SK-MEL-5 (cell line): ENCODE data around the gene PLCXD3. TPM values are rescaled to one million over a fixed set of nuclear protein-coding genes. Genes with fewer than 3 reads are reported as not detected.

ENCODE experiments used
- DNase-seq: peaks from one replicate; pipeline ENCODE4 v3.0.0-alpha.2; 2016; ENCODE audit warnings: low read depth, low spot score
- in situ Hi-C: cut with HindIII; loops from 2 replicates; pipeline ENCODE4 v1.10.0; 2016; ENCODE audit warnings: low sequenced_read_pairs, high pct_unique_total_duplicates, low pct_unique_long_range_greater_than_20kb
- total RNA-seq: library from RNA; depleted of rRNA; stranded (reverse); fragments of >200 nt; shearing (Covaris generic); gene quantifications from 2 replicates; pipeline ENCODE4 v1.2.3, GENCODE V29; 2014

PLCXD3 gene
- total RNA-seq, 1 experiment from 2014 or later: 0.05 TPM

- no peak for DNase-seq
- in situ Hi-C loops: no loop called here
Measured at GRCh38 chr5:41432481-41433253, 77.7 kb downstream of the PLCXD3 start.

GRCh38 chr5:41427505-41427904 lies 82.9 kb downstream of the PLCXD3 start:
- DNase-seq: no peak
- in situ Hi-C loops: no loop called here

DNA sequence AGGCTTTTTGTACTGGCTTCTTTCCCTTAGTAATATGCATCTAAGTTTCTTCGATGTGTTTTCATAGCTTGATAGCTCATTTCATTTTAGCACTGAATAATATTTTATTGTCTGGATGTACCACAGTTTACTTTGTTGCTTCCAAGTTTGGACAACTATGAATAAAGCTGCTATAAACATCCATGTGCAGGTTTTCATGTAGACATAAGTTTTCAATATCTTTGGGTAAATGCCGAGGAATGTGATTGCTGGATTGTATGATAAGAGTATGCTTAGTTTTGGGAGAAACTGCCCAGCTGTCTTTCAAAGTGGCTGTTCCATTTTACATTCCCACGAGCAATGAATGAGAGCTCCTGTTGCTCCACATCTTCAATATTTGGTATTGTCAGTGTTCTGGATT lies 84.7 kb downstream of the PLCXD3 start:
- in situ Hi-C loops: no loop called here
- DNase-seq: no peak

GRCh38 chr5:41420492-41421067 lies 89.8 kb downstream of the PLCXD3 start:
- in situ Hi-C loops: no loop called here
- DNase-seq: no peak

DNA sequence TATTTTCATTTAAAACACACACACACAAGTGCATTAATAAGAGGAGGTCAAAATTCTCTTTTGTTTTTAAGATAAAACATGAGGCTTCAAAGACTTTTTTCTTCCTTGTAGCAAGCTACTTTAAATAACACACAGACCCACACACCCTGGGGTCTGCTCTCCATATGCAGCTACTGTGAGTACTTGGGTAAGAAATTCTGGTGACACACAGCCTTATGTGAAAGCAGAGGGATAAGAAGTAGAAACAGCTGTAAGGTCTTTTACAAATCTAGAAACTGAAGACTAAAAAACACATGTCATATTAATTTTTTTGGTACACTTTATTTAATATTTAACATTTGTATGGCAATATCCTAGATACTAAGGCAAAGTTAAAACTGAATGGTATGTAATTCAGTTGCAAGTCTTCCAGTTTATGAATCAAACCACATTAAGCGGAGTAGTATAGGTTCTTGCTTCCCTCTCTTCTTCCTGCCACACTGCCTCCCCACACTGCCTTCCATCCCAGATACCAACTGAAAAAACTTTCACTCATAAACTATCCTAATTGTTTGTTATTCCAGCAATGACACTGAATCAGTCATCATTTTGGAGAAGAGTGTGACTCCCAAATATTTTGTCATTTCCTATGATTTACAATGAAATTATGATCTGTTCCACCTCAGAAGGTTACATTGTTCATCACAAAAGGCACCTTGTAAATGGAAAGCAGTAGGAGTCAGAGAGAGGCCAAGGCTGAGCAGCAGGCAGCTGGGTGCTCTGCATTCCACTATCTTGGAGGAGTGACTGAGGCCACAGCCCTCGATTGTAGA lies 92.0 kb downstream of the PLCXD3 start:
- DNase-seq: peak; percentile 21
- in situ Hi-C loops: no loop called here

DNA sequence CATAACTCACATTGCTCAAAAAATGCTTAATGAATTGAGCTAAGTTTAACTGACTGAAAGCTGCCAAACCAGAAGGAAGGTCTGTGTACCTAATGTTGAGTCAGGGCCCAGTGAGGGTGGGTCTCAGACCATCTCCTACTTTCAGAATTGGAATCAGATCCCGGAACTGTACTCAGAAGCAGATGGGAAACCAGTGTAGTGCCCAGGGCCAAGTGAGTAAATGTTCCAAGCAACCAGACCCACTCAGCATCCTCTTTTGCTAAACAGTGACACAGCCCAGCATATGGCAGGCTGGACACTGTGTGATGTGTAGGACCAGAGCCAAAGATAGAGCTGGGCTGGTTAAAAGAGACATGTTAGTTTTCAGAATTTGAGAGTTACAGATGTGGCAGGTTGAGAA lies 94.1 kb downstream of the PLCXD3 start:
- in situ Hi-C loops: no loop called here
- DNase-seq: no peak

- DNase-seq: no peak
- in situ Hi-C loops: no loop called here
Measured at GRCh38 chr5:41415242-41415641, 95.2 kb downstream of the PLCXD3 start.

- in situ Hi-C loops: no loop called here
- no peak for DNase-seq
Measured at GRCh38 chr5:41414598-41414997, 95.8 kb downstream of the PLCXD3 start.

DNA sequence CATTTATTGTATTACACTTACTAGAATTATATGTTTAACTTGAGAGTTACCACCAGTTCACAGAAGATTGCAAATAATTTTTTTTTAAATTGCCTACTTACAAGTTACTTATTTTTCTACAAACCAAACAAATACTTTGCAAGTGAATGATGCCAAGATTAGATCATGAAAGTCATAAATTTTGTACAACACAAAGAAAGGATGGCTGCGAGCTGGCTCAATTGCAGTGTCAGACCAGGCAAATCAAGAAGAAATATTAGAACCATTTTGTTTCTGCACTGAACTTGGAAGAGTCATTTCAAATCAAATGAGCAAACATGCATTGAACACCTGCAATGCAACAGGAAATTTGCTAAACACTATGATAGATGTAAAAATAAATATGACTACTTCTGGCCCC lies 97.3 kb downstream of the PLCXD3 start:
- in situ Hi-C loops: no loop called here
- no peak for DNase-seq

DNA sequence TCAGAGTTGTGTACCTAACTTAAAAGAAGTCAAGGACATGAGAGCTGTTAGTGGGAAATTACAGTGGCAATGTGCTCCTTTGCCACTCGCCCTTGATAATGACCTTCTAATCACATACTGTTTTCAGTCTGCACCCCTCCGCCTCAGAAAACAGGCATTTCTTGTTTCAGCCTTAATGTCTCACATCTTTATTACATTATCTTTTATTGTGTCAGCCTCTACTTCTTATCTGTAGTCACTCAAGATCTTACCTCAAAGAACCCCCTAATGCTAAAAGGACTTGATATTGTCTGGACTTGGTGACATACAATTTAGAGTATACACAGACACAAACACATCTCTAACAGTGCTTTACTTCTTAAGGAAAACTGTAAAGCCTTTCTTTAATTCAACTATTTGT lies 97.9 kb downstream of the PLCXD3 start:
- no peak for DNase-seq
- in situ Hi-C loops: no loop called here

GRCh38 chr5:41410737-41411136 lies 99.7 kb downstream of the PLCXD3 start:
- DNase-seq: peak; percentile 25
- in situ Hi-C loops: no loop called here

GRCh38 chr5:41410307-41410706 lies 100.1 kb downstream of the PLCXD3 start:
- no peak for DNase-seq
- in situ Hi-C loops: no loop called here

GRCh38 chr5:41408676-41409443 lies 101.5 kb downstream of the PLCXD3 start:
- in situ Hi-C loops: no loop called here
- DNase-seq: no peak

DNA sequence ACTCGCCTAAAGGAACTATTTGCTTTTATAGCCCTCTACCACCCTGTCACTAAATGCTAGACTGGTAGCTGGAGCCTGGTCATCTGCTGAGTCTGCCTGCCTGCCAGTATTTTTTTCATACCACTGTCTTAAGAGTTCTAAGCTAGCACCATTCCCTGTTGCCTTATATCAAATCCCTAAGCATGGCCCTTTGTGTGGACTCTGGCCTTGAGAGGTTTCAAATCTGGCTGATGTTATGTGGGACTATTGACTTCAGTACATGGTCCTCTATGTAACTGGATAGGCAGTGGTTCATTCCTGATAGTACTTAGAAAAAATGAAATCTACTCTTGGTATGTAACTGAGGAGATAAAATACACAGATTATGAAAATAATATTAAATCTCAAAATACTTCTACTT lies 103.5 kb downstream of the PLCXD3 start:
- no peak for DNase-seq
- in situ Hi-C loops: no loop called here

DNA sequence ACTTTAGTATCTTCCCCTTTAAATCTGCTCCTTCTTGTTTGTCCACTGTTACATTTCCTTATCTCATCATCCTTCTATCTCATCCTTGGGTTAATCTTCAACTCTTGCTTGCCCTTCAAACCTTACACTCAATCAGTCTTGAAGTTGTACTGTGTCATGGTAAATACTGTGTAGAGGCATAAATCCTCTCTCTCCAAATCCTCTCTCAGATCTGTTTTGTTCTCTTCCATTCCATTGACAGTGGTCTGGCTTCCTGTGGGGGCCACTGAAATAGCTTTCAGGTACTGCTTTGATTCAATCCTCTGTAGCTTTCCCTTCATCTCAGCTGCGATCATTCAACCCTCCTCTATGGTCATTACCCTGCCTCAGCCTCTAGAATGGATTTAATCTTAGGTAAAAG lies 104.0 kb downstream of the PLCXD3 start:
- in situ Hi-C loops: no loop called here
- no peak for DNase-seq

GRCh38 chr5:41404757-41405156 lies 105.6 kb downstream of the PLCXD3 start:
- DNase-seq: no peak
- in situ Hi-C loops: no loop called here

DNA sequence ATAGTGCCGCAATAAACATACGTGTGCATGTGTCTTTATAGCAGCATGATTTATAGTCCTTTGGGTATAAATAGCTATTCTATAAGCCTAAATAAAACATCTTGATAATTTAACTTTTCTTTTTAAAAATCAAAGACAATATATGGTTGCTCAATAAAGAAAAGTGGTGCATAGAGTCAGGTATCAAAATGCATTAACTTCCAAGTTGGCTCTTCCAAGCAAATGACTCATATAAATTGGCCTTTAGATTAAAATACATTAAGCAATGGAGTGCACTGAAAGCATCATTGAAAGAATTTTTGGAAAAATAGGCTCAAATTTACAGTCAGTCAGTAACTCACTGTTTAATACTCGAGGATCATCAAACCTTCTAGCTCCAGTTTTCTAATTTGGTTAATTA lies 106.6 kb downstream of the PLCXD3 start:
- in situ Hi-C loops: no loop called here
- no peak for DNase-seq

DNA sequence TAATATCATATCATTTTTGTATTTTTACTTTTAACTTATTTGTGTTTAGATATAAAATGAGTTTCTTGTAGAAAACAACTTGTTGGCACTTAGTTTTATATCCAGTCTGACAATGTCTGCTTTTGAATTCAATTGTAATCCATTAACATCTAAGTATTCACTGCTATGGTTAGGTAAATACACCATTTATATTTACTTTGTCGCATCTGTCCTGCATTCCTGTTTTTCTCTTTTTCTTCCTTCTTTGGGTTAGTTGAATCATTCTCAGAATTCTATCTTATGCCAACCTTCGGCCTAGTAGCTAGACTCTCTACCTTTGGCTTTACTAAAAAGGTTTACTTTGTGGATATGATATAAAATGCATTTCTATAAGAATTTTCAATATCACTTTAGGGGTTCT lies 107.6 kb downstream of the PLCXD3 start:
- in situ Hi-C loops: no loop called here
- DNase-seq: no peak
